Measurements from ENCODE around the gene SPATA45. TPM values are rescaled to one million over a fixed set of nuclear protein-coding genes. Genes with fewer than 3 reads are reported as not detected.

The SPATA45 gene
- total and polyA plus RNA-seq, 2 of the 13 experiments (the other 11 are each of a cell fraction or from before 2014, with no cell fraction given), result 0.17 to 0.64 TPM

DNA sequence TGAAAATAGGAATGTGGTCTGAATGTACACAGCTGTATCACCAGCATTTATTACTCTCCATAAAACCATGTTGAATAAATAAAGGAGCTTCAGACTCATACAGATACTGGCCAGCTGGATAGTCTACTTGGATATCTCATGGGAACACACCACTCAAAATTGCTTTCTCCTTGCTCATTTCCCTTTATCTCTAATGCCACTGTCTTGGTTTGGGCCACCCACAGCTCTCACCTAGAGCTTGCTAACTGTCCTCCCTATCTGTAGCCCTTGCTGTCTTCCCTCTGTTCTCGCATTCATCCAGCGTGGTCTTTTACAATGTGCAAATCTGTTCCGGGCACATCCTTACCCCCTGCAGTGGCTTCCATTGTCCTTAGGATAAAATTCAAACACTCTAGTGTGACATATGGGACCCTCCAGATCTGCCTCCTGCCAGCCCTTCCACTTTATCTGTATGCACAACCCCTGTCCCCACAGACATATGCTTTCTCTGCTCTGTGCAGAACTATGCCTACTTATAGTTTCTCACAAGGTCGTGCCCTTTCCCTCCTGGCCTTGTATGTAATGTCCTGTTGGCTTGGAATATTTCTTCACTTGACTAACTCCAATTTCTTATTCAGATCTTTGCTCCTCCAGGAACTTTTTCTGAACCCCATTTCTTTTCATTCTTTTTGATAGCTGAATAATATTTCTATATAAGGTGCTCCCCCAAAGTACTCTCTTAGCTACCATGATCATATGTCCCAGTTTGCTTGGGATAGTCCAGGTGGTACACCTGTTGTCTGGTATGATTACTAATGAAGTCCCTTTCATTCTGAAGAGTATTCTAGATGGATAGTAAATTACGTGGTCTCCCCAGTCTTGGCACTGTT, 13.5 kb upstream of the SPATA45 start:
- ChIA-PET POLR2A (interaction anchor here (7.2 kb wide), 1 partner anchor 69 kb away, joined by 80 read pairs; the partner anchor contains the start of genes NSL1 and TATDN3), CTCF (ENCODE audit: low intra/inter-chr PET ratio, low total read pairs) (no interaction called here)
- BruUV-seq (replicated peaks), result no TSS peak
- Histone ChIP-seq H2AFZ (ENCODE audit: low read length) (no peak overlapping the region), H3K27ac (ENCODE audit: extremely low read length, insufficient read depth, low read length) (peak overlapping the region; percentile 26), H3K4me3 (replicated peaks in 1 of 3; ENCODE audit: insufficient read depth in 1 of 3, low read depth in 2 of 3, low read length in 3 of 3) (peak overlapping the region; percentile 37 to 93 (median 90); a peak in 5 of 6 replicates), H3K4me1 (ENCODE audit: insufficient read depth, low read length) (peaks cover 57% of the 10 kb centered on the region), H3K9me3 (ENCODE audit: low read length) (no peaks in the 10 kb centered on the region), H3K79me2 (ENCODE audit: insufficient read depth, low read length) (peaks cover 67% of the 10 kb centered on the region), H4K20me1 (ENCODE audit: insufficient read depth, low read length) (peaks cover 12% of the 10 kb centered on the region), H3K9ac (ENCODE audit: insufficient read depth, low read depth, low read length) (peak overlapping the region; percentile 41), H3K27me3 (ENCODE audit: control insufficient read depth in 1 of 2, insufficient read depth in 2 of 2, low read length in 2 of 2) (no peaks in the 10 kb centered on the region; a peak in 1 of 5 replicates), H3K36me3 (replicated peaks in 1 of 2; ENCODE audit: control insufficient read depth in 1 of 2, insufficient read depth in 2 of 2, low read length in 2 of 2) (peaks cover 4 to 9% of the 10 kb centered on the region in 2 experiments; a peak in 1 of 5 replicates), H3K4me2 (ENCODE audit: low read depth, low read length) (peak overlapping the region; percentile 75)
- DNase-seq (ENCODE audit: low spot score), result no peak
- FAIRE-seq, result no peak
- TF ChIP-seq JUNB (CRISPR knock-in tag; IDR thresholded peaks at IDR 0.05; ENCODE audit: borderline replicate concordance) (no peak), THAP11 (CRISPR knock-in tag; IDR thresholded peaks at IDR 0.05) (no peak), WIZ (CRISPR knock-in tag; IDR thresholded peaks at IDR 0.05) (no peak), KMT2A (CRISPR knock-in tag; IDR thresholded peaks at IDR 0.05) (no peak), EEA1 (CRISPR knock-in tag; IDR thresholded peaks at IDR 0.05; ENCODE audit: borderline replicate concordance) (no peak), ZNF558 (CRISPR knock-in tag; IDR thresholded peaks at IDR 0.05; ENCODE audit: borderline replicate concordance) (no peak), ZNF12 (CRISPR knock-in tag; IDR thresholded peaks at IDR 0.05) (no peak), ZNF878 (CRISPR knock-in tag; IDR thresholded peaks at IDR 0.05) (no peak), NFIB (CRISPR knock-in tag; IDR thresholded peaks at IDR 0.05; ENCODE audit: borderline replicate concordance) (no peak)
- TF ChIP-seq, protein P1, sequence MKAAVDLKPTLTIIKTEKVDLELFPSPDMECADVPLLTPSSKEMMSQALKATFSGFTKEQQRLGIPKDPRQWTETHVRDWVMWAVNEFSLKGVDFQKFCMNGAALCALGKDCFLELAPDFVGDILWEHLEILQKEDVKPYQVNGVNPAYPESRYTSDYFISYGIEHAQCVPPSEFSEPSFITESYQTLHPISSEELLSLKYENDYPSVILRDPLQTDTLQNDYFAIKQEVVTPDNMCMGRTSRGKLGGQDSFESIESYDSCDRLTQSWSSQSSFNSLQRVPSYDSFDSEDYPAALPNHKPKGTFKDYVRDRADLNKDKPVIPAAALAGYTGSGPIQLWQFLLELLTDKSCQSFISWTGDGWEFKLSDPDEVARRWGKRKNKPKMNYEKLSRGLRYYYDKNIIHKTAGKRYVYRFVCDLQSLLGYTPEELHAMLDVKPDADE (CRISPR knock-in tag; IDR thresholded peaks at IDR 0.05), result no peak
- TF ChIP-seq, protein P2, sequence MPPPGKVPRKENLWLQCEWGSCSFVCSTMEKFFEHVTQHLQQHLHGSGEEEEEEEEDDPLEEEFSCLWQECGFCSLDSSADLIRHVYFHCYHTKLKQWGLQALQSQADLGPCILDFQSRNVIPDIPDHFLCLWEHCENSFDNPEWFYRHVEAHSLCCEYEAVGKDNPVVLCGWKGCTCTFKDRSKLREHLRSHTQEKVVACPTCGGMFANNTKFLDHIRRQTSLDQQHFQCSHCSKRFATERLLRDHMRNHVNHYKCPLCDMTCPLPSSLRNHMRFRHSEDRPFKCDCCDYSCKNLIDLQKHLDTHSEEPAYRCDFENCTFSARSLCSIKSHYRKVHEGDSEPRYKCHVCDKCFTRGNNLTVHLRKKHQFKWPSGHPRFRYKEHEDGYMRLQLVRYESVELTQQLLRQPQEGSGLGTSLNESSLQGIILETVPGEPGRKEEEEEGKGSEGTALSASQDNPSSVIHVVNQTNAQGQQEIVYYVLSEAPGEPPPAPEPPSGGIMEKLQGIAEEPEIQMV (CRISPR knock-in tag; IDR thresholded peaks at IDR 0.05; ENCODE audit: low read depth), result no peak
- TF ChIP-seq, protein P3, sequence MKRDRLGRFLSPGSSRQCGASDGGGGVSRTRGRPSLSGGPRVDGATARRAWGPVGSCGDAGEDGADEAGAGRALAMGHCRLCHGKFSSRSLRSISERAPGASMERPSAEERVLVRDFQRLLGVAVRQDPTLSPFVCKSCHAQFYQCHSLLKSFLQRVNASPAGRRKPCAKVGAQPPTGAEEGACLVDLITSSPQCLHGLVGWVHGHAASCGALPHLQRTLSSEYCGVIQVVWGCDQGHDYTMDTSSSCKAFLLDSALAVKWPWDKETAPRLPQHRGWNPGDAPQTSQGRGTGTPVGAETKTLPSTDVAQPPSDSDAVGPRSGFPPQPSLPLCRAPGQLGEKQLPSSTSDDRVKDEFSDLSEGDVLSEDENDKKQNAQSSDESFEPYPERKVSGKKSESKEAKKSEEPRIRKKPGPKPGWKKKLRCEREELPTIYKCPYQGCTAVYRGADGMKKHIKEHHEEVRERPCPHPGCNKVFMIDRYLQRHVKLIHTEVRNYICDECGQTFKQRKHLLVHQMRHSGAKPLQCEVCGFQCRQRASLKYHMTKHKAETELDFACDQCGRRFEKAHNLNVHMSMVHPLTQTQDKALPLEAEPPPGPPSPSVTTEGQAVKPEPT (CRISPR knock-in tag; IDR thresholded peaks at IDR 0.05; ENCODE audit: low read depth), result no peak
- no peak for ATAC-seq
- WGBS (ENCODE audit: low lambda C conversion rate), result 67% methylated on average over 5 of the region's 5 CpGs
- in situ Hi-C loops (cut with HindIII; ENCODE audit: extremely low pct_ligation_motif_present, low pct_unique_long_range_greater_than_20kb) (no loop called here), intact Hi-C loops (cut with micrococcal nuclease; ENCODE audit: unreplicated experiment) (loop anchor here (2.0 kb wide), 1 partner anchor 44 kb away; no protein-coding TSS in a partner anchor)

All from HepG2 (cell line).